ENCODE results near the gene ZNF70. TPM values are rescaled to one million over a fixed set of nuclear protein-coding genes. Genes with fewer than 3 reads are reported as not detected.

The ZNF70 gene
- total and polyA plus RNA-seq, 3 experiments from 2014 or later: 0.35 to 3.7 (median 3.4) TPM

GRCh38 chr22:23782252-23782651, 31.3 kb upstream of the ZNF70 start:
- Histone ChIP-seq H3K4me3 (ENCODE audit: low read length) (no peak overlapping the region), H3K9me3 (ENCODE audit: low read length) (no peaks in the 10 kb centered on the region), H3K36me3 (ENCODE audit: insufficient read depth, low read length) (no peaks in the 10 kb centered on the region), H3K27me3 (ENCODE audit: insufficient read depth, low read length, poor library complexity, severe bottlenecking) (no peaks in the 10 kb centered on the region), H3K4me1 (ENCODE audit: insufficient read depth, low read length) (peaks cover 7% of the 10 kb centered on the region), H3K27ac (ENCODE audit: low read depth, low read length) (no peak overlapping the region)
- Mint-ChIP-seq H3K36me3 (no peaks in the 10 kb centered on the region), H3K27me3 (no peaks in the 10 kb centered on the region), H3K27ac (no peak overlapping the region), H3K4me3 (no peak overlapping the region), H3K9me3 (no peaks in the 10 kb centered on the region), H3K4me1 (peaks cover 7 to 16% (median 11%) of the 10 kb centered on the region in 3 donors)
- DNase-seq: no peak
- CTCF ChIA-PET: no interaction called here
- POLR2A ChIA-PET: no interaction called here

GRCh38 chr22:23781511-23782183, 30.7 kb upstream of the ZNF70 start:
- no peak overlapping the region for H3K27ac ChIP-seq (ENCODE audit: low read depth, low read length)
- Mint-ChIP-seq H3K36me3 (no peaks in the 10 kb centered on the region), H3K9me3 (no peaks in the 10 kb centered on the region), H3K27me3 (no peaks in the 10 kb centered on the region), H3K4me3 (no peak overlapping the region), H3K4me1 (peaks cover 6 to 15% (median 10%) of the 10 kb centered on the region in 3 donors), H3K27ac (peak overlapping the region in 1 of 8 donors; percentile 56)
- no peak overlapping the region for H3K4me3 ChIP-seq (ENCODE audit: low read length)
- H3K4me1 ChIP-seq (ENCODE audit: insufficient read depth, low read length): peaks cover 7% of the 10 kb centered on the region
- no peaks in the 10 kb centered on the region for H3K9me3 ChIP-seq (ENCODE audit: low read length)
- no peaks in the 10 kb centered on the region for H3K27me3 ChIP-seq (ENCODE audit: insufficient read depth, low read length, poor library complexity, severe bottlenecking)
- CTCF ChIA-PET: interaction anchor here (1.0 kb wide), 1 partner anchor 13 kb away, joined by 3 read pairs; no protein-coding TSS in a partner anchor
- DNase-seq: no peak
- POLR2A ChIA-PET: no interaction called here
- H3K36me3 ChIP-seq (ENCODE audit: insufficient read depth, low read length): no peaks in the 10 kb centered on the region

GRCh38 chr22:23781065-23781464, 30.2 kb upstream of the ZNF70 start:
- Mint-ChIP-seq H3K4me1 (peaks cover under 1 to 9% (median 4%) of the 10 kb centered on the region in 3 donors), H3K4me3 (no peak overlapping the region), H3K36me3 (no peaks in the 10 kb centered on the region), H3K27me3 (no peaks in the 10 kb centered on the region), H3K9me3 (no peaks in the 10 kb centered on the region), H3K27ac (no peak overlapping the region)
- no peaks in the 10 kb centered on the region for H3K9me3 ChIP-seq (ENCODE audit: low read length)
- H3K27ac ChIP-seq (ENCODE audit: low read depth, low read length): no peak overlapping the region
- no peak for DNase-seq
- peaks cover under 1% of the 10 kb centered on the region for H3K4me1 ChIP-seq (ENCODE audit: insufficient read depth, low read length)
- no peaks in the 10 kb centered on the region for H3K36me3 ChIP-seq (ENCODE audit: insufficient read depth, low read length)
- no peak overlapping the region for H3K4me3 ChIP-seq (ENCODE audit: low read length)
- no peaks in the 10 kb centered on the region for H3K27me3 ChIP-seq (ENCODE audit: insufficient read depth, low read length, poor library complexity, severe bottlenecking)
- CTCF ChIA-PET: interaction anchor here (1.0 kb wide), 1 partner anchor 12 kb away, joined by 3 read pairs; no protein-coding TSS in a partner anchor
- POLR2A ChIA-PET: no interaction called here

- ChIA-PET POLR2A (no interaction called here), CTCF (no interaction called here)
- Mint-ChIP-seq H3K4me1 (peaks cover 0 to 5% (median 4%) of the 10 kb centered on the region in 3 donors), H3K27ac (no peak overlapping the region), H3K36me3 (no peaks in the 10 kb centered on the region), H3K9me3 (no peaks in the 10 kb centered on the region), H3K27me3 (no peaks in the 10 kb centered on the region), H3K4me3 (no peak overlapping the region)
- Histone ChIP-seq H3K4me1 (ENCODE audit: insufficient read depth, low read length) (no peaks in the 10 kb centered on the region), H3K27ac (ENCODE audit: low read depth, low read length) (no peak overlapping the region), H3K9me3 (ENCODE audit: low read length) (no peaks in the 10 kb centered on the region), H3K4me3 (ENCODE audit: low read length) (no peak overlapping the region), H3K27me3 (ENCODE audit: insufficient read depth, low read length, poor library complexity, severe bottlenecking) (no peaks in the 10 kb centered on the region), H3K36me3 (ENCODE audit: insufficient read depth, low read length) (no peaks in the 10 kb centered on the region)
- DNase-seq: no peak
These were observed 29.3 kb upstream of the ZNF70 start for GRCh38 chr22:23780146-23780748.

GRCh38 chr22:23779731-23780130, 28.8 kb upstream of the ZNF70 start:
- no peaks in the 10 kb centered on the region for H3K9me3 ChIP-seq (ENCODE audit: low read length)
- Mint-ChIP-seq H3K9me3 (no peaks in the 10 kb centered on the region), H3K27ac (peak overlapping the region in 1 of 8 donors; percentile 92), H3K4me3 (no peak overlapping the region), H3K4me1 (peaks cover 0 to 5% (median 4%) of the 10 kb centered on the region in 3 donors), H3K27me3 (no peaks in the 10 kb centered on the region), H3K36me3 (no peaks in the 10 kb centered on the region)
- H3K4me1 ChIP-seq (ENCODE audit: insufficient read depth, low read length): no peaks in the 10 kb centered on the region
- ChIA-PET POLR2A (no interaction called here), CTCF (no interaction called here)
- H3K4me3 ChIP-seq (ENCODE audit: low read length): no peak overlapping the region
- H3K27ac ChIP-seq (ENCODE audit: low read depth, low read length): no peak overlapping the region
- DNase-seq: no peak
- no peaks in the 10 kb centered on the region for H3K27me3 ChIP-seq (ENCODE audit: insufficient read depth, low read length, poor library complexity, severe bottlenecking)
- H3K36me3 ChIP-seq (ENCODE audit: insufficient read depth, low read length): no peaks in the 10 kb centered on the region

- no peaks in the 10 kb centered on the region for H3K27me3 Mint-ChIP-seq
- POLR2A ChIA-PET: no interaction called here
- CTCF ChIA-PET: no interaction called here
- no peak overlapping the region for H3K4me3 Mint-ChIP-seq
- no peak overlapping the region for H3K27ac ChIP-seq (ENCODE audit: low read depth, low read length)
- no peaks in the 10 kb centered on the region for H3K27me3 ChIP-seq (ENCODE audit: insufficient read depth, low read length, poor library complexity, severe bottlenecking)
- H3K9me3 Mint-ChIP-seq: no peaks in the 10 kb centered on the region
- no peaks in the 10 kb centered on the region for H3K36me3 Mint-ChIP-seq
- H3K4me1 ChIP-seq (ENCODE audit: insufficient read depth, low read length): no peaks in the 10 kb centered on the region
- no peaks in the 10 kb centered on the region for H3K9me3 ChIP-seq (ENCODE audit: low read length)
- H3K4me3 ChIP-seq (ENCODE audit: low read length): no peak overlapping the region
- no peaks in the 10 kb centered on the region for H3K36me3 ChIP-seq (ENCODE audit: insufficient read depth, low read length)
- H3K27ac Mint-ChIP-seq: peak overlapping the region in 1 of 8 donors; percentile 61
- DNase-seq: no peak
- H3K4me1 Mint-ChIP-seq: peaks cover 0 to under 1% (median under 1%) of the 10 kb centered on the region in 3 donors
These were observed 28.2 kb upstream of the ZNF70 start for GRCh38 chr22:23779083-23779482.

GRCh38 chr22:23778577-23778900, 27.6 kb upstream of the ZNF70 start:
- CTCF ChIA-PET: interaction anchor here (1.6 to 1.7 kb wide), 2 partner anchors 10 to 71 kb away, joined by 4 to 5 read pairs; partner anchors contain the start of gene CHCHD10
- H3K9me3 Mint-ChIP-seq: no peaks in the 10 kb centered on the region
- H3K27me3 ChIP-seq (ENCODE audit: insufficient read depth, low read length, poor library complexity, severe bottlenecking): no peaks in the 10 kb centered on the region
- no peaks in the 10 kb centered on the region for H3K27me3 Mint-ChIP-seq
- H3K4me1 Mint-ChIP-seq: peaks cover 0 to under 1% (median under 1%) of the 10 kb centered on the region in 3 donors
- no peaks in the 10 kb centered on the region for H3K4me1 ChIP-seq (ENCODE audit: insufficient read depth, low read length)
- no peak overlapping the region for H3K4me3 Mint-ChIP-seq
- DNase-seq: no peak
- H3K4me3 ChIP-seq (ENCODE audit: low read length): no peak overlapping the region
- no peaks in the 10 kb centered on the region for H3K36me3 Mint-ChIP-seq
- no peaks in the 10 kb centered on the region for H3K9me3 ChIP-seq (ENCODE audit: low read length)
- POLR2A ChIA-PET: no interaction called here
- H3K27ac ChIP-seq (ENCODE audit: low read depth, low read length): no peak overlapping the region
- H3K36me3 ChIP-seq (ENCODE audit: insufficient read depth, low read length): no peaks in the 10 kb centered on the region
- H3K27ac Mint-ChIP-seq: no peak overlapping the region

- H3K27ac ChIP-seq (ENCODE audit: low read depth, low read length): no peak overlapping the region
- Mint-ChIP-seq H3K27me3 (no peaks in the 10 kb centered on the region), H3K4me1 (peaks cover 5 to 6% (median 5%) of the 10 kb centered on the region in 3 donors), H3K9me3 (no peaks in the 10 kb centered on the region), H3K4me3 (no peak overlapping the region), H3K27ac (no peak overlapping the region), H3K36me3 (no peaks in the 10 kb centered on the region)
- H3K9me3 ChIP-seq (ENCODE audit: low read length): no peaks in the 10 kb centered on the region
- POLR2A ChIA-PET: no interaction called here
- CTCF ChIA-PET: interaction anchor here (1.6 to 1.7 kb wide), 2 partner anchors 9 to 72 kb away, joined by 4 to 5 read pairs; partner anchors contain the start of gene CHCHD10
- DNase-seq: no peak
- H3K4me1 ChIP-seq (ENCODE audit: insufficient read depth, low read length): no peaks in the 10 kb centered on the region
- H3K4me3 ChIP-seq (ENCODE audit: low read length): no peak overlapping the region
- no peaks in the 10 kb centered on the region for H3K36me3 ChIP-seq (ENCODE audit: insufficient read depth, low read length)
- H3K27me3 ChIP-seq (ENCODE audit: insufficient read depth, low read length, poor library complexity, severe bottlenecking): no peaks in the 10 kb centered on the region
These were observed 27.1 kb upstream of the ZNF70 start for GRCh38 chr22:23777776-23778576.

Measured in CD8-positive, alpha-beta memory T cell (primary cell).